ENCODE results near the gene PLCG2. TPM values are rescaled to one million over a fixed set of nuclear protein-coding genes. Genes with fewer than 3 reads are reported as not detected.

PLCG2 gene
- total RNA-seq, 1 donor from 2014 or later: 5.7 TPM

DNA sequence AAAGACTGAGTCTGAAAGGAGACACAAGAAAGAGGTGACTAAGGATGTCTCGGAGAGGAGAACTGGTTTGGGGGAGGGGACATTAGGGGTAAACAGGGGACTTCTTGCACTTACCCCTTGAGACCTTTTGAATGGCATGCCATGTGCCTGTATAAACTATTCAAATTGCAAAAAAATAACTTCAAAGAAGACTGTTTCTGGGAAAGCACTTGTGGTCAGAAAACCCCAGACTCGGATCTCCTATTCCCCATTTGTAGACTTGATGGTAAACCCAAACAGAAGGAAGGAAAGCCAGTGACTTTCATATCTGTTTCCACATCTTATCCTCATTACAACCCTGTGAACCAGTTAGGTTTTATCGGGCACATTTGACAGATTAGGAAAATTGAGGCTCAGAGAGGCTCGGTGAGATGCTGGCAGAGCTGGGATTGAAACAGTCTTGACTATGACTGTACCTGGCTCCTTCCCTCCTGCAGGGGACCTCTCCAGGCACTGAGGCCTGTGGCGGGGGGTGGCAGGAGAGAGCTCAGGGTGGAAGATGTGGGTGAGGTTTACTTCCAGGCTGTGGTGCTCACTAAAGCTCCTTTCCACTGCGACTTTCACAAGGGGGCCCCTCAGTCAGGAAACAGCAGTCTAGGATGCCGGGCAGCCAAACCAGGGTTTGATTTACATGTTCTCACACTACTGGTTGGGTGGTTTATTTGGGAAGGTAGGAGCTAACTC, 30.5 kb upstream of the PLCG2 start:
- TF ChIP-seq, protein P1, sequence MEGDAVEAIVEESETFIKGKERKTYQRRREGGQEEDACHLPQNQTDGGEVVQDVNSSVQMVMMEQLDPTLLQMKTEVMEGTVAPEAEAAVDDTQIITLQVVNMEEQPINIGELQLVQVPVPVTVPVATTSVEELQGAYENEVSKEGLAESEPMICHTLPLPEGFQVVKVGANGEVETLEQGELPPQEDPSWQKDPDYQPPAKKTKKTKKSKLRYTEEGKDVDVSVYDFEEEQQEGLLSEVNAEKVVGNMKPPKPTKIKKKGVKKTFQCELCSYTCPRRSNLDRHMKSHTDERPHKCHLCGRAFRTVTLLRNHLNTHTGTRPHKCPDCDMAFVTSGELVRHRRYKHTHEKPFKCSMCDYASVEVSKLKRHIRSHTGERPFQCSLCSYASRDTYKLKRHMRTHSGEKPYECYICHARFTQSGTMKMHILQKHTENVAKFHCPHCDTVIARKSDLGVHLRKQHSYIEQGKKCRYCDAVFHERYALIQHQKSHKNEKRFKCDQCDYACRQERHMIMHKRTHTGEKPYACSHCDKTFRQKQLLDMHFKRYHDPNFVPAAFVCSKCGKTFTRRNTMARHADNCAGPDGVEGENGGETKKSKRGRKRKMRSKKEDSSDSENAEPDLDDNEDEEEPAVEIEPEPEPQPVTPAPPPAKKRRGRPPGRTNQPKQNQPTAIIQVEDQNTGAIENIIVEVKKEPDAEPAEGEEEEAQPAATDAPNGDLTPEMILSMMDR (IDR thresholded peaks at IDR 0.05; ENCODE audit: unreplicated experiment): no peak
- Mint-ChIP-seq H3K27me3 (ENCODE audit: low read depth) (peaks cover 7% of the 10 kb centered on the region), H3K4me3 (no peak overlapping the region), H3K36me3 (no peaks in the 10 kb centered on the region), H3K9me3 (no peaks in the 10 kb centered on the region), H3K27ac (no peak overlapping the region), H3K4me1 (peaks cover 7% of the 10 kb centered on the region)
- no peak for DNase-seq (ENCODE audit: low spot score in 2 of 2, unreplicated experiment in 2 of 2)

DNA sequence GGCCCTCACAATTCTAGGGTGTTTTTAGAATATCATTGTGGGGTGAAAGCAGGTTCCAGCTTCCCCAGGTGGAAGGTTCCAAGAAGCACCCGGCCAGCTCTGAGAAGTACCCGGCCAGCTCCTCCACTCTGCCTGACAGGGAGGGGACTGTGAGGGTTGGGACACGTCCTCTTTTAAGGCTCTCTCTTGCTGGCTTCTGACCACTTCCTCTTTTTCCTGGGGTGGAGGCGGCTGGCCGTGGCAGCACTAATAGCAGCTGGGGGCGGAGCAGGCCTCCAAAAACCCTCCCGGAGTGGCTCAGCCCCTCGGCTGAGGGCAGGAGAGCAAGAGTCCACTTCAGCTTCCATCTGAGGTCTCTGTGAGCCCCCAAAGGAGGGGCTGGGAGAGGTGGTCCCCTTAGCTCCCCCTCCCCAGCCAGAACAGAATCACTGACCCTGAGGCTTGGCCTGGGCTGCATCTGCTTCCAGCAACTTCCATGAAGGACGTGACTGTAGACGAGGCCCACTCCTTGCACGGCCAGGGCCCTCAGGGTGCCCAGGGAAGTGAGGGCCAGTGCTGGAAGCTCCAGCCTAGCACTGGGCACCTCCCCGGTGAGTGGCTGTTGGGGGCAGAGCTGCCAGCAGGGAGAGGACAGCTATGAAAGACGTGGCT, 26.7 kb upstream of the PLCG2 start:
- H3K27me3 Mint-ChIP-seq (ENCODE audit: low read depth): peaks cover 4% of the 10 kb centered on the region
- H3K4me1 Mint-ChIP-seq: peaks cover 4% of the 10 kb centered on the region
- no peak for DNase-seq (ENCODE audit: low spot score in 2 of 2, unreplicated experiment in 2 of 2)
- no peak overlapping the region for H3K4me3 Mint-ChIP-seq
- no peaks in the 10 kb centered on the region for H3K36me3 Mint-ChIP-seq
- H3K9me3 Mint-ChIP-seq: no peaks in the 10 kb centered on the region
- TF ChIP-seq, protein P1 (IDR thresholded peaks at IDR 0.05; ENCODE audit: unreplicated experiment): no peak
- no peak overlapping the region for H3K27ac Mint-ChIP-seq

DNA sequence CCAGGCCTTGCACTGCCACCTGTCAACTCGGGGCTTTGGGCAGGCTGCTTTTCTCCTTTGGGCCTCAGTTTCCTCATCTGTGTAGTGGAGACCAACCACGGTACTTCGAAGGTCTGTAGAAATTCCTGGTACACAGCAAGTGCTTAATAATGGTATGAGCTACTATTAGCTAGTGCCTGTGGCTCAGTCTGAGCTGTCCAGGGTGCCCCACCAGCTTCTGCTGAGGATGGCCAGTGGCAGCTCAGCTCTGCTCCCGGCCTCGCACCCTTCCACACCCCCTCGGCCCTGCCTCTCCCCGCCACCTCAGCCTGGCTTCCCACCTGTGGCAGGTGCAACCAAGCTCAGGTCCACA, 26.2 kb upstream of the PLCG2 start:
- Mint-ChIP-seq H3K27ac (no peak overlapping the region), H3K4me3 (no peak overlapping the region), H3K4me1 (peaks cover 4% of the 10 kb centered on the region), H3K27me3 (ENCODE audit: low read depth) (peaks cover 4% of the 10 kb centered on the region), H3K9me3 (peaks cover 4% of the 10 kb centered on the region), H3K36me3 (no peaks in the 10 kb centered on the region)
- DNase-seq (ENCODE audit: low spot score in 2 of 2, unreplicated experiment in 2 of 2): no peak
- TF ChIP-seq, protein P1 (IDR thresholded peaks at IDR 0.05; ENCODE audit: unreplicated experiment): no peak

DNA sequence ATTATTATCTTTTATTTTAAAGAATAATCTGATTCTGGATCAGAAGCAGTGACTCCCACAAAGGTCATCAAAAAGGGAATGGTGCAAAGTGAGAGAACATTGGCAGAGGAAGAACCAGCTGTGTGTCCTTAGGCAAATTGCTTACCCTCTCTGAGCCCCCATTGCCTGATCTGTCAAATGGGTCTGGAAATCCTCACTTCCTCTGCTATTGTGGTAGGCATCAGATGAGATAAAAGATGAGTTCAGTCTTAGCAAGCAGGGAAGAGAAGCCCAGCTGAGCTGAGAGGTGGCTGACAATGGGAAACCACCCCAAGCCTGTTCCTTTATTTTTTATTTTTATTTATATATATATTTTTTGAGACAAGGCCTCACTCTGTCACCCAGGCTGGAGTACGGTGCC, 24.2 kb upstream of the PLCG2 start:
- no peaks in the 10 kb centered on the region for H3K36me3 Mint-ChIP-seq
- no peaks in the 10 kb centered on the region for H3K27me3 Mint-ChIP-seq (ENCODE audit: low read depth)
- DNase-seq (ENCODE audit: low spot score in 2 of 2, unreplicated experiment in 2 of 2): no peak
- H3K27ac Mint-ChIP-seq: no peak overlapping the region
- H3K4me3 Mint-ChIP-seq: no peak overlapping the region
- TF ChIP-seq, protein P1 (IDR thresholded peaks at IDR 0.05; ENCODE audit: unreplicated experiment): no peak
- peaks cover 4% of the 10 kb centered on the region for H3K9me3 Mint-ChIP-seq
- H3K4me1 Mint-ChIP-seq: peaks cover 4% of the 10 kb centered on the region

DNA sequence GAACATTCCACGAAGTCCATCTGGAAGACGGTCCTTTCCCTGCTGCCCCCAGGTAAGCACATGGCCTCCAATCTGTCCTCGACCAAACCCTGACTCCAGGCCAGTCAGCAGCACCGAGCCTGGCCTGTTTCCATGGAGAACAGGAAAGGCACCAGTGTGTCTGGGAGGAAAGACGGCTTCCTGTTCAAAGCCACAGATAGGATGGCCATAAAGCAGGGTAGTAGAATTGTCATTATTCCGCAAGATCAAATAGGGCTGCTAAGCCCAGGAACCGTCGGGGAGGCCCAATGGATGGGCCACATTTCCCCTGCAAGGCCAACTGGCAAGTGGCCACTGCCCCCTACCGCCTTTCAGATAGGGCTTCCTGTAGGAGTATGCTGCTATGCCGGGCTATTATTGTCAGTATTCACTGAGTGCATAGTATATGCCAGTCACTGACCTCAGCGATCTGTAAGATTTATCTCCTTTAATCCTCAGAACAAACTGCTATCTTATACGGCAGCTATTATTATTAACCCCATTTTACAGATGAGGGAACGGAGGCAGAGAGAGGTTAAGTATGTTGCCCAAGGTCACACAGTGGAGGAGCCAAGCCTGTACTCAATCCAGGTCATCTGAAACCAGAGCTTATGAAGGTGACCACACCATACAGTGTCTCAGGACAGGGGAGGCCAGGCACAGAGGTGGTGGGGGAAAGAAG, 23.0 kb upstream of the PLCG2 start:
- Mint-ChIP-seq H3K9me3 (peaks cover 4% of the 10 kb centered on the region), H3K4me1 (peaks cover 4% of the 10 kb centered on the region), H3K36me3 (no peaks in the 10 kb centered on the region), H3K4me3 (no peak overlapping the region), H3K27me3 (ENCODE audit: low read depth) (no peaks in the 10 kb centered on the region), H3K27ac (no peak overlapping the region)
- TF ChIP-seq, protein P1 (IDR thresholded peaks at IDR 0.05; ENCODE audit: unreplicated experiment): no peak
- no peak for DNase-seq (ENCODE audit: low spot score in 2 of 2, unreplicated experiment in 2 of 2)

Data from mesothelial cell of epicardium (in vitro differentiated cells).